Small intestine (tissue), 7 donors: Measurements from ENCODE around the gene RPS15. TPM values are rescaled to one million over a fixed set of nuclear protein-coding genes. Genes with fewer than 3 reads are reported as not detected.
A peak's percentile ranks its signal among the peaks of the same experiment; 100 is the strongest.

ENCODE experiments used
- DNase-seq, 2 donors: peaks; one replicate each; pipeline versions ENCODE4 v3.0.0 to v3.0.0-alpha.2; 2013
- FAIRE-seq: peaks from 2 replicates; lab custom pipeline; 2012; peaks lifted over from hg19 to GRCh38; lab: Jason Lieb, UNC
- H3K27ac ChIP-seq, 3 donors: one replicate each; pipeline ENCODE4 v1.5.1; 2013; ENCODE audit warnings: low read length in 2 of 3, mild to moderate bottlenecking in 2 of 3, control low read depth in 1 of 3, inconsistent platforms in 1 of 3, low read depth in 1 of 3, moderate library complexity in 1 of 3
- H3K27me3 ChIP-seq, 3 donors: one replicate each; pipeline ENCODE4 v1.6.1; 2013; ENCODE audit warnings: low read length in 3 of 3, inconsistent platforms in 1 of 3; ENCODE audit not compliant: control insufficient read depth in 3 of 3, insufficient read depth in 3 of 3
- H3K36me3 ChIP-seq, 3 donors: one replicate each; pipeline ENCODE4 v1.6.1; 2013; ENCODE audit warnings: low read length in 3 of 3, inconsistent platforms in 1 of 3, low read depth in 1 of 3, mild to moderate bottlenecking in 1 of 3, moderate library complexity in 1 of 3; ENCODE audit not compliant: control insufficient read depth in 3 of 3, insufficient read depth in 2 of 3
- H3K4me1 ChIP-seq, 3 donors: one replicate each; pipeline ENCODE4 v1.6.1; 2013; ENCODE audit warnings: low read length in 2 of 3, inconsistent platforms in 1 of 3, low read depth in 1 of 3, mild to moderate bottlenecking in 1 of 3, moderate library complexity in 1 of 3; ENCODE audit not compliant: control insufficient read depth in 3 of 3, insufficient read depth in 2 of 3
- H3K4me3 ChIP-seq, 3 donors: one replicate each; pipeline ENCODE4 v1.5.1; 2013; ENCODE audit warnings: low read length in 3 of 3, control low read depth in 1 of 3, inconsistent platforms in 1 of 3, low read depth in 1 of 3, mild to moderate bottlenecking in 1 of 3, moderate library complexity in 1 of 3
- H3K9me3 ChIP-seq, 2 donors: one replicate each; pipeline ENCODE4 v1.6.1; 2013; ENCODE audit warnings: low read depth in 1 of 2, low read length in 1 of 2; ENCODE audit not compliant: control insufficient read depth in 2 of 2, insufficient read depth in 1 of 2
- WGBS, 3 donors: extraction: QIAGEN DNeasy Blood & Tissue Kit; methylation state at CpG; one replicate each; pipeline ENCODE4 v1.1.7; 2013; 5-methylcytosine and 5-hydroxymethylcytosine counted together
- polyA plus RNA-seq, 4 donors: library from polyadenylated mRNA; stranded (reverse) in 3 of 4; unstranded in 1 of 4; fragments of 200-250 nt in 3 of 4; fragments of 120-200 nt in 1 of 4; gene quantifications; one replicate each; pipeline versions ENCODE4 v1.2.1 to v1.2.3, GENCODE V29; 2013
- donor health status: healthy with polysubstance abuse.
- donor health status: control.
- donor health status: control.
- donor health status: Bipolar disorder and iron deficiency.
- donor health status: healthy.

Gene RPS15
- polyA plus RNA-seq, 4 donors, result 1,394 to 3,547 (median 2,919) TPM

DNA sequence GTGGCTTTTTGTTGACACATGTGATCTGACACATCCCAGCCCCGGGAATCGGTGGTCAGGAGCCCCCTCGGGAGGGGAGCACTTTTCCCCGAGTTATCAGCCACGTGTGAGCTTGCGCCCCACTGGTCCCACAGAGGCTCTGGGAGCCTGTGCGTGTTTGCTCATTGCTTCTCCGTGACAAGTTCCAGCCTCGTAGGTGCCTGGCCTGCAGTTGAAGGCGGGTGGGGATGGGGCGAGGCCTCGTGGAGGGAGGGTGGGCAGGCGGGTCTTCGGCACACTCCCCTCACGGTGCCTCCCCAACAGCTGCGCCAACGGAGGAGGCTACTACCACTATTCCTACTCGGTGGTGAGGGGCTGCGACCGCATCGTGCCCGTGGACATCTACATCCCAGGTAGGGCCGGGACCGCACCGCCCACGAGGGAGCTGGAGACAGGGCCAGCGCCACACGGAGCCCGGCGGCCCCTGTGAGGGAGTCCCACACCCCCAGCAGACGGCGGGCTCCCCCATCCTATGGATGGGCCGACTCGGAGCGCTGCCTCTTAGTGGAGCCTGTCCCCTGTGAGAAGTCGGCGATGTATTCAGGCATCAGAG lies 45.2 kb upstream of the RPS15 start:
- FAIRE-seq, result no peak
- Histone ChIP-seq H3K27me3 (no peaks in the 10 kb centered on the region), H3K9me3 (no peaks in the 10 kb centered on the region), H3K4me1 (no peaks in the 10 kb centered on the region), H3K4me3 (no peak overlapping the region), H3K36me3 (peaks cover 5 to 89% (median 23%) of the 10 kb centered on the region in 3 donors), H3K27ac (no peak overlapping the region)
- 94 to 96% (median 95%) methylated on average over 34 to 37 of the region's 37 CpGs for WGBS, 3 donors
- no peak for DNase-seq

DNA sequence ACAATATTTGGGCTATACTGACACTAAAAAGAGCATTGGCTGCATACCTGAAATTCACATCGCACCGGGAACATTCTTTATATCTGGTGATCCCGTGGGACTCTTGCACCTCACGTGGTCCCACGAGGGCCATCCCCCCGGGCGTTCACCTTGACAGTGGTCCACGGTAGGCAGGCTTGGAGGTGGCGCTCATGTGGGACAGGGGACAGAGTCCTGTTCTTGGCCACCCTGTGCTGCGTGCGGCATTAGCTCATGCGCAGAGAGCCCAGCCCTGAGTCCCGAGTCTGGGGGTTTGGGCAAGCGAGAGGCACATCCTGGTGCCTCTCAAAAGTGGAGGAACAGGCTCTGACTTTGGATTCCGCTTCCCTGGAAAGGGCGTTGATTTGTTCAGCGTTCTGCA lies 44.4 kb upstream of the RPS15 start:
- FAIRE-seq (no peak), DNase-seq (no peak)
- peaks cover 5 to 86% (median 23%) of the 10 kb centered on the region in 3 donors for H3K36me3 ChIP-seq
- WGBS, 3 donors, result 92% methylated on average over 17 of the region's 17 CpGs
- no peaks in the 10 kb centered on the region for H3K4me1 ChIP-seq
- H3K4me3 ChIP-seq, result no peak overlapping the region
- H3K27me3 ChIP-seq, result no peaks in the 10 kb centered on the region
- no peaks in the 10 kb centered on the region for H3K9me3 ChIP-seq
- H3K27ac ChIP-seq, result no peak overlapping the region

DNA sequence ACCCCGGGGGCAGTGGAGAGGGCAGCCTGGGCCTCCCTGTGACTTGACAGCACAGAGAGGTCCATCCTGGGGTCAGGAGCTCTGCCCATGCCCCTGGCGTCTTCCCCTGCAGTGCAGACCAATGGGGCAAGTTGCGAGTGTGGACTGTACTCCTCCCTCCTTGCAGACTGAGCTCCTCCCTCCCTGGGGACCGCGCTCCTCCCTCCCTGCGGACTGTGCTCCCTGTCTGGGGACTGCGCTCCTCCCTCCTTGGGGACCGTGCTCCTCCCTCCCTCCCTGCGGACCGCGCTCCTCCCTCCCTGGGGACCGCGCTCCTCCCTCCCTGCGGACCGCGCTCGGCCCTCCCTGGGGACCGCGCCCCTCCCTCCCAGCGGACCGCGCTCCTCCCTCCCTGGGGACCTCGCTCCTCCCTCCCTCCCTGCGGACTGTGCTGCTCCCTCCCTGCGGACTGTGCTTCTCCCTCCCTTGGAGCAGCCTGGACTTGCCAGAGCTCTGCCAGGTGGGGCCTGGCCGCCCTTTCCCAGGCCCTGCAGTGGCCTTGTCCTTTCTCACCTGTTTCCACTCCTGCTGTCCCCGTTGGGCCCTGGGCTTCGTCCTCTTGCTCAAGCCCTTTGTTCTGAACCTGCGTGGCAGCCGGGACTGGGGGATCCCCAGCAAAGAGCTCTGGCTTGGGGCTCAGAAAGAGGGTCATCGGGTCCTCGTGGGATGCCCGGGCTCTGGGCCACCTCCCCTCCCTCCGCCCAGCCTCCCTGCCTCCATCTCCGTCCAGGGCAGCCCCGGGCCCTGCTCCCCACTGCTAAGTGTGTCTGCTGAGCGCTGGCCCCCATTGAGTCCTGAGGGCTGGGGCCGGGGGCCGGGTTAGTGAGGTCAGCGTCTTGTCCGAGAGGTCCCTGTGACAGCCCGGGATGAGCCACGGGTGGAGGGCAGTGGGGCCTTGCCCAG lies 43.7 kb upstream of the RPS15 start:
- FAIRE-seq (no peak), DNase-seq (no peak)
- Histone ChIP-seq H3K9me3 (no peaks in the 10 kb centered on the region), H3K36me3 (peaks cover 5 to 83% (median 17%) of the 10 kb centered on the region in 3 donors), H3K4me1 (no peaks in the 10 kb centered on the region), H3K27ac (no peak overlapping the region), H3K27me3 (no peaks in the 10 kb centered on the region), H3K4me3 (no peak overlapping the region)
- WGBS, 3 donors, result 74 to 84% (median 77%) methylated on average over 28 to 43 of the region's 43 CpGs

- Histone ChIP-seq H3K4me3 (no peak overlapping the region), H3K9me3 (no peaks in the 10 kb centered on the region), H3K27ac (no peak overlapping the region), H3K4me1 (peaks cover 0 to 4% (median 0%) of the 10 kb centered on the region in 3 donors), H3K36me3 (peaks cover 4 to 75% (median 17%) of the 10 kb centered on the region in 3 donors), H3K27me3 (no peaks in the 10 kb centered on the region)
- no peak for FAIRE-seq
- no peak for DNase-seq
- WGBS, 3 donors, result 85 to 88% (median 86%) methylated on average over 51 to 52 of the region's 52 CpGs
Observed at GRCh38 chr19:1395194-1396018, 42.8 kb upstream of the RPS15 start.

GRCh38 chr19:1396019-1396767 lies 42.0 kb upstream of the RPS15 start:
- 35 to 43% (median 39%) methylated on average over 23 to 25 of the region's 25 CpGs for WGBS, 3 donors
- Histone ChIP-seq H3K27ac (no peak overlapping the region), H3K4me1 (peaks cover 3 to 10% (median 3%) of the 10 kb centered on the region in 3 donors), H3K36me3 (peaks cover 4 to 67% (median 11%) of the 10 kb centered on the region in 3 donors), H3K4me3 (no peak overlapping the region), H3K27me3 (peaks cover 0 to 3% (median 0%) of the 10 kb centered on the region in 3 donors), H3K9me3 (no peaks in the 10 kb centered on the region)
- FAIRE-seq (no peak), DNase-seq (peak in 1 of 2 donors; percentile 37)

- peaks cover 4 to 60% (median 10%) of the 10 kb centered on the region in 3 donors for H3K36me3 ChIP-seq
- H3K9me3 ChIP-seq, result no peaks in the 10 kb centered on the region
- DNase-seq, result peak in 1 of 2 donors; percentile 58
- no peak overlapping the region for H3K27ac ChIP-seq
- 21 to 62% (median 41%) methylated on average over 28 to 42 of the region's 42 CpGs for WGBS, 3 donors
- peaks cover 3 to 10% (median 3%) of the 10 kb centered on the region in 3 donors for H3K4me1 ChIP-seq
- FAIRE-seq, result no peak
- peaks cover 0 to 3% (median 0%) of the 10 kb centered on the region in 3 donors for H3K27me3 ChIP-seq
- no peak overlapping the region for H3K4me3 ChIP-seq
Observed at GRCh38 chr19:1396768-1397679, 41.2 kb upstream of the RPS15 start.

GRCh38 chr19:1397838-1398237 lies 40.4 kb upstream of the RPS15 start:
- H3K4me1 ChIP-seq, result peaks cover 3 to 13% (median 3%) of the 10 kb centered on the region in 3 donors
- no peaks in the 10 kb centered on the region for H3K9me3 ChIP-seq
- DNase-seq (no peak), FAIRE-seq (no peak)
- H3K27ac ChIP-seq, result no peak overlapping the region
- peaks cover 0 to 3% (median 0%) of the 10 kb centered on the region in 3 donors for H3K27me3 ChIP-seq
- WGBS, 3 donors, result 67 to 87% (median 70%) methylated on average over 9 of the region's 9 CpGs
- H3K4me3 ChIP-seq, result no peak overlapping the region
- peaks cover 4 to 52% (median 5%) of the 10 kb centered on the region in 3 donors for H3K36me3 ChIP-seq
